HepG2 (cell line): ENCODE measurements around the gene C2orf80. TPM values are rescaled to one million over a fixed set of nuclear protein-coding genes. Genes with fewer than 3 reads are reported as not detected.

ENCODE experiments used
- ATF7 ChIP-seq, 2 experiments: fragments of 450-650 bp in 1 of 2; sonication (generic) in 1 of 2; formaldehyde crosslinking in 1 of 2; IDR thresholded peaks; 2 replicates each; pipeline versions ENCODE4 v1.4.0 to v1.6.1; 2016 to 2020; ENCODE audit warnings: antibody characterized with exemption in 1 of 2, mild to moderate bottlenecking in 1 of 2, missing genetic modification reagents in 1 of 2
- ERF ChIP-seq: IDR thresholded peaks from 2 replicates; pipeline ENCODE4 v1.6.1; 2018; ENCODE audit warnings: missing biosample characterization, missing genetic modification reagents
- EZH2 ChIP-seq: conservative IDR thresholded peaks from 2 replicates; pipeline ENCODE4 v1.6.1; 2012; ENCODE audit warnings: mild to moderate bottlenecking, low read depth, low read length, moderate library complexity
- FOSL1 ChIP-seq: sonication (generic); formaldehyde crosslinking; IDR thresholded peaks from 2 replicates; pipeline ENCODE4 v1.9.0; 2021; ENCODE audit warnings: missing genetic modification reagents, borderline replicate concordance
- HNRNPLL ChIP-seq: fragments of 200-400 bp; formaldehyde crosslinking; IDR thresholded peaks from 2 replicates; pipeline ENCODE4 v1.6.1; 2017; ENCODE audit warnings: mild to moderate bottlenecking, low read depth, low read length; ENCODE audit not compliant: poor library complexity, severe bottlenecking
- IRF9 ChIP-seq: sonication (generic); formaldehyde crosslinking; IDR thresholded peaks from 2 replicates; pipeline ENCODE4 v1.8.0; 2022; ENCODE audit warnings: missing genetic modification reagents, mild to moderate bottlenecking, borderline replicate concordance
- KDM2A ChIP-seq: sonication (generic); formaldehyde crosslinking; IDR thresholded peaks from 2 replicates; pipeline ENCODE4 v1.4.0; 2020; ENCODE audit warnings: low read depth, missing genetic modification reagents, borderline replicate concordance
- KDM5B ChIP-seq: sonication (generic); formaldehyde crosslinking; IDR thresholded peaks from 2 replicates; pipeline ENCODE4 v1.4.0; 2020; ENCODE audit warnings: missing genetic modification reagents, mild to moderate bottlenecking, borderline replicate concordance
- MIXL1 ChIP-seq: IDR thresholded peaks from 2 replicates; pipeline ENCODE4 v1.6.1; 2016
- MXD4 ChIP-seq: IDR thresholded peaks from 2 replicates; pipeline ENCODE4 v1.6.1; 2016; ENCODE audit warnings: mild to moderate bottlenecking, missing biosample characterization, missing genetic modification reagents
- NCOR1 ChIP-seq: fragments of 200-600 bp; sonication (generic); IDR thresholded peaks from 2 replicates; pipeline ENCODE4 v1.7.0; 2017; ENCODE audit warnings: antibody characterized with exemption, low read length, borderline replicate concordance
- PAWR ChIP-seq: sonication (generic); formaldehyde crosslinking; IDR thresholded peaks from 2 replicates; pipeline ENCODE4 v1.4.0; 2020; ENCODE audit warnings: missing genetic modification reagents, mild to moderate bottlenecking, borderline replicate concordance
- RAD51 ChIP-seq: fragments of 450-650 bp; IDR thresholded peaks from 2 replicates; pipeline ENCODE4 v1.6.1; 2016; ENCODE audit warnings: borderline replicate concordance
- REST ChIP-seq, 2 experiments: IDR thresholded peaks; 2 replicates each; pipeline ENCODE4 v1.6.1; 2011 to 2012; ENCODE audit warnings: low read length in 2 of 2, borderline replicate concordance in 1 of 2, low read depth in 1 of 2, mild to moderate bottlenecking in 1 of 2, moderate library complexity in 1 of 2
- RFX1 ChIP-seq: fragments of 450-650 bp; IDR thresholded peaks from 2 replicates; pipeline ENCODE4 v1.6.1; 2017
- SALL1 ChIP-seq: sonication (generic); formaldehyde crosslinking; IDR thresholded peaks from 2 replicates; pipeline ENCODE4 v1.8.0; 2022; ENCODE audit warnings: mild to moderate bottlenecking, missing genetic modification reagents
- SMAD1 ChIP-seq: sonication (generic); formaldehyde crosslinking; IDR thresholded peaks from 2 replicates; pipeline ENCODE4 v1.4.0; 2020; ENCODE audit warnings: missing genetic modification reagents, low read depth, mild to moderate bottlenecking, borderline replicate concordance
- SSRP1 ChIP-seq: IDR thresholded peaks from 2 replicates; pipeline ENCODE4 v1.6.1; 2016; ENCODE audit warnings: control low read depth
- THAP11 ChIP-seq: IDR thresholded peaks from 2 replicates; pipeline ENCODE4 v1.6.1; 2016; ENCODE audit warnings: missing biosample characterization, missing genetic modification reagents
- ZMYM4 ChIP-seq: sonication (generic); formaldehyde crosslinking; IDR thresholded peaks from 2 replicates; pipeline ENCODE4 v1.8.1; 2023; ENCODE audit warnings: mild to moderate bottlenecking, missing genetic modification reagents
- ZNF276 ChIP-seq: sonication (generic); formaldehyde crosslinking; IDR thresholded peaks from 2 replicates; pipeline ENCODE4 v1.4.0; 2020; ENCODE audit warnings: mild to moderate bottlenecking, low read depth, missing genetic modification reagents
- ZNF337 ChIP-seq: sonication (generic); formaldehyde crosslinking; IDR thresholded peaks from 2 replicates; pipeline ENCODE4 v1.5.1; 2020; ENCODE audit warnings: missing genetic modification reagents, low read depth, mild to moderate bottlenecking, borderline replicate concordance
- ZNF816 ChIP-seq: sonication (generic); formaldehyde crosslinking; IDR thresholded peaks from 2 replicates; pipeline ENCODE4 v1.8.0; 2022; ENCODE audit warnings: missing genetic modification reagents, mild to moderate bottlenecking, borderline replicate concordance
- polyA plus RNA-seq, 8 experiments: library from polyadenylated mRNA; depleted of rRNA in 3 of 8; stranded (reverse) in 7 of 8; unstranded in 1 of 8; fragments of >200 nt; fragmentation: Illumina TruSeq in 4 of 8; extraction: Trizol in 4 of 8; gene quantifications; 2 replicates each; pipeline versions ENCODE4 v1.2.1 to v1.2.3, GENCODE V29; 2011 to 2016; ENCODE audit warnings: low read depth in 4 of 8, missing spikeins in 1 of 8, mixed read lengths in 1 of 8; ENCODE audit not compliant: insufficient read depth in 1 of 8
- total RNA-seq, 5 experiments: library from RNA; depleted of rRNA; stranded (reverse); fragments of >200 nt; fragmentation: Illumina TruSeq; extraction: Trizol; gene quantifications; 2 replicates each; pipeline ENCODE4 v1.2.3, GENCODE V29; 2016; ENCODE audit warnings: low read depth in 1 of 5

Gene C2orf80
- total and polyA plus RNA-seq, 2 of the 13 experiments (the other 11 are each of a cell fraction or from before 2014, with no cell fraction given), result not detected

GRCh38 chr2:208179028-208179609 lies 10.7 kb downstream of the C2orf80 start (continued):
- TF ChIP-seq ZNF276 (CRISPR knock-in tag), result no peak
- no peak for TF ChIP-seq FOSL1 (CRISPR knock-in tag)
- TF ChIP-seq ATF7 (IDR thresholded peaks at IDR 0.05), result no peak
- TF ChIP-seq ATF7 (CRISPR knock-in tag; IDR thresholded peaks at IDR 0.05), result no peak
- peak; percentile 38; the same call in 1 of the 2 replicates for TF ChIP-seq THAP11 (CRISPR knock-in tag)
- TF ChIP-seq EZH2, result no peak
- no peak for TF ChIP-seq KDM5B
- TF ChIP-seq IRF9 (CRISPR knock-in tag), result no peak
- peak; percentile 47; the same call in 1 of the 2 replicates for TF ChIP-seq KDM2A (CRISPR knock-in tag)
- no peak for TF ChIP-seq HNRNPLL
- TF ChIP-seq MIXL1 (CRISPR knock-in tag), result no peak
- no peak for TF ChIP-seq ERF (CRISPR knock-in tag)
- no peak for TF ChIP-seq MXD4 (CRISPR knock-in tag)
- TF ChIP-seq RFX1, result no peak
- no peak for TF ChIP-seq PAWR (CRISPR knock-in tag)
- TF ChIP-seq RAD51, result no peak
- TF ChIP-seq ZNF816 (CRISPR knock-in tag), result no peak
- no peak for TF ChIP-seq SMAD1
- TF ChIP-seq ZMYM4, result peak; percentile 40; the same call in 1 of the 2 replicates
- TF ChIP-seq REST (IDR thresholded peaks at IDR 0.05; ENCODE audit: borderline replicate concordance in 1 of 2, low read depth in 1 of 2, low read length in 2 of 2), result no peak
- TF ChIP-seq SALL1 (CRISPR knock-in tag), result peak; percentile 73; the same call in 1 of the 2 replicates
- no peak for TF ChIP-seq SSRP1 (CRISPR knock-in tag)
- no peak for TF ChIP-seq ZNF337 (CRISPR knock-in tag)
- 0 out of 2 replicates have a peak, but pooled peaks have one; percentile 21 for TF ChIP-seq NCOR1
